CD4-positive, alpha-beta T cell treated with Interleukin-6 at 100 ng/mL for 8 hours (primary cell): ENCODE data around the gene EMP2.
"Not testable (repeated sequence)": the region's sequence is repeated elsewhere in the genome, so short reads cannot be mapped to it uniquely, and the experiment has no call there.

Experiments used
- DNase-seq: peaks from one replicate; pipeline ENCODE4 v3.0.0-alpha.2; 2020; ENCODE audit warnings: mixed read lengths, low spot score

Gene EMP2

GRCh38 chr16:10579965-10580882, at the start of gene EMP2:
Gene EMP2, minus strand, starts transcription at chr16:10580598. Its CDS starts 32,981 bp downstream, at chr16:10547617.
- no peak for DNase-seq

GRCh38 chr16:10629592-10629963, 49.2 kb upstream of the EMP2 start:
- no peak for DNase-seq

- DNase-seq: no peak
These were observed 45.4 kb upstream of the EMP2 start for GRCh38 chr16:10625595-10626357.

GRCh38 chr16:10624527-10624926, 44.1 kb upstream of the EMP2 start:
- DNase-seq: no peak

- DNase-seq: no peak
These were observed 42.7 kb upstream of the EMP2 start for GRCh38 chr16:10623059-10623458.

- DNase-seq: no peak
These were observed 41.9 kb upstream of the EMP2 start for GRCh38 chr16:10622036-10622921.

- not testable (repeated sequence) for DNase-seq
These were observed 41.0 kb upstream of the EMP2 start for GRCh38 chr16:10621216-10621949.

- DNase-seq: no peak
These were observed 39.7 kb upstream of the EMP2 start for GRCh38 chr16:10620120-10620519.

GRCh38 chr16:10619271-10619849, 39.0 kb upstream of the EMP2 start:
- DNase-seq: no peak

GRCh38 chr16:10618710-10619209, 38.4 kb upstream of the EMP2 start:
- DNase-seq: no peak

- no peak for DNase-seq
These were observed 37.4 kb upstream of the EMP2 start for GRCh38 chr16:10617662-10618420.

GRCh38 chr16:10616756-10617640, 36.6 kb upstream of the EMP2 start:
- no peak for DNase-seq

- DNase-seq: no peak
These were observed 36.0 kb upstream of the EMP2 start for GRCh38 chr16:10616419-10616755.

GRCh38 chr16:10614685-10615084, 34.3 kb upstream of the EMP2 start:
- no peak for DNase-seq

- DNase-seq: no peak
These were observed 33.5 kb upstream of the EMP2 start for GRCh38 chr16:10613785-10614485.

GRCh38 chr16:10612649-10613179, 32.3 kb upstream of the EMP2 start:
- DNase-seq: no peak

GRCh38 chr16:10611825-10612342, 31.5 kb upstream of the EMP2 start:
- no peak for DNase-seq
